Nephron (organoid): ENCODE measurements around the gene TH.

Experiments used
- H3K27ac Mint-ChIP-seq, 3 experiments: 2 replicates each; pipeline ENCODE4 v1.8.0; 2020; ENCODE audit warnings: mixed read lengths in 3 of 3, mild to moderate bottlenecking in 2 of 3, moderate library complexity in 1 of 3
- H3K27me3 Mint-ChIP-seq: 2 replicates; pipeline ENCODE4 v1.8.0; 2021; ENCODE audit warnings: low read depth, mild to moderate bottlenecking, moderate library complexity, mixed read lengths
- H3K36me3 Mint-ChIP-seq: 2 replicates; pipeline ENCODE4 v1.8.0; 2020; ENCODE audit warnings: low read depth, mixed read lengths
- H3K4me1 Mint-ChIP-seq: 2 replicates; pipeline ENCODE4 v1.8.0; 2020; ENCODE audit warnings: mixed read lengths
- H3K4me3 Mint-ChIP-seq, 3 experiments: 2 replicates each; pipeline ENCODE4 v1.8.0; 2020; ENCODE audit warnings: mild to moderate bottlenecking in 3 of 3, mixed read lengths in 3 of 3, moderate library complexity in 2 of 3
- H3K9me3 Mint-ChIP-seq: 2 replicates; pipeline ENCODE4 v1.8.0; 2020; ENCODE audit warnings: mixed read lengths
- TF ChIP-seq, protein P1 (sequence below), 3 experiments: fragments of 200-600 bp; sonication (generic); IDR thresholded peaks; one replicate each; pipeline ENCODE4 v1.5.0; 2021; ENCODE audit warnings: antibody characterized with exemption in 3 of 3; ENCODE audit not compliant: unreplicated experiment in 3 of 3

TH gene

DNA sequence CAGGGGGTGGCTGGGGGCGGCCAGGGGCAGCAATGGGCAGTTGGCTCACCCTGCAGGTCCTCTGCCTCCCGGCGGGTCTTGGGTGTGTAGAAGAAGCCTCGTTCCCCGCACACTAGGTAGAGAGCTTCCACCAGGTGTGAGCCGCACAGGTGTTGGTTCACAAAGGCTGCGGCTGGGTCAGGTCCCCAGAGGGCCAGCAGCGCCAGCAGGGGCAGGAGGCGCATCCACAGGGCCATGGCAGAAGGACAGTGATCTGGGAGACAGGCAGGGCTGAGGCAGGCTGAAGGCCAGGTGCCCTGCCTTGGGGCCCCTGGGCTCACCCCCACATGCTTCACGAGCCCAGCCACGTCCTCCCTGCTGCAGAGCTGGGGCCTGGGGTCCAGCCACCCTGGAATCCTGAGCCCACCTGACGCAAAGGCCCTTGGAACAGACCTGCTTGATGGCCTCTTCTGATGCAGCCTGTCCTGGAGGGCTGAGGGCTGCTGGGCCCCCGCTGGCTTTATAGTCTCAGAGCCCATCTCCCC is 10.8 kb downstream of the TH start, which contains the start of gene INS:
Gene INS (minus strand): TSS at position 474 of the 524 bp plus-strand sequence. CDS start 238 bp downstream, at position 236.
- H3K36me3 Mint-ChIP-seq, result no peaks in the 10 kb centered on the region
- H3K4me3 Mint-ChIP-seq, result no peak within 1 kb of the TSS
- no peaks in the 10 kb centered on the region for H3K4me1 Mint-ChIP-seq
- no peaks in the 10 kb centered on the region for H3K9me3 Mint-ChIP-seq
- H3K27ac Mint-ChIP-seq, result no peak within 1 kb of the TSS
- TF ChIP-seq, protein P1, sequence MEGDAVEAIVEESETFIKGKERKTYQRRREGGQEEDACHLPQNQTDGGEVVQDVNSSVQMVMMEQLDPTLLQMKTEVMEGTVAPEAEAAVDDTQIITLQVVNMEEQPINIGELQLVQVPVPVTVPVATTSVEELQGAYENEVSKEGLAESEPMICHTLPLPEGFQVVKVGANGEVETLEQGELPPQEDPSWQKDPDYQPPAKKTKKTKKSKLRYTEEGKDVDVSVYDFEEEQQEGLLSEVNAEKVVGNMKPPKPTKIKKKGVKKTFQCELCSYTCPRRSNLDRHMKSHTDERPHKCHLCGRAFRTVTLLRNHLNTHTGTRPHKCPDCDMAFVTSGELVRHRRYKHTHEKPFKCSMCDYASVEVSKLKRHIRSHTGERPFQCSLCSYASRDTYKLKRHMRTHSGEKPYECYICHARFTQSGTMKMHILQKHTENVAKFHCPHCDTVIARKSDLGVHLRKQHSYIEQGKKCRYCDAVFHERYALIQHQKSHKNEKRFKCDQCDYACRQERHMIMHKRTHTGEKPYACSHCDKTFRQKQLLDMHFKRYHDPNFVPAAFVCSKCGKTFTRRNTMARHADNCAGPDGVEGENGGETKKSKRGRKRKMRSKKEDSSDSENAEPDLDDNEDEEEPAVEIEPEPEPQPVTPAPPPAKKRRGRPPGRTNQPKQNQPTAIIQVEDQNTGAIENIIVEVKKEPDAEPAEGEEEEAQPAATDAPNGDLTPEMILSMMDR (IDR thresholded peaks at IDR 0.05; ENCODE audit: unreplicated experiment in 3 of 3), result no peak
- no peaks in the 10 kb centered on the region for H3K27me3 Mint-ChIP-seq

DNA sequence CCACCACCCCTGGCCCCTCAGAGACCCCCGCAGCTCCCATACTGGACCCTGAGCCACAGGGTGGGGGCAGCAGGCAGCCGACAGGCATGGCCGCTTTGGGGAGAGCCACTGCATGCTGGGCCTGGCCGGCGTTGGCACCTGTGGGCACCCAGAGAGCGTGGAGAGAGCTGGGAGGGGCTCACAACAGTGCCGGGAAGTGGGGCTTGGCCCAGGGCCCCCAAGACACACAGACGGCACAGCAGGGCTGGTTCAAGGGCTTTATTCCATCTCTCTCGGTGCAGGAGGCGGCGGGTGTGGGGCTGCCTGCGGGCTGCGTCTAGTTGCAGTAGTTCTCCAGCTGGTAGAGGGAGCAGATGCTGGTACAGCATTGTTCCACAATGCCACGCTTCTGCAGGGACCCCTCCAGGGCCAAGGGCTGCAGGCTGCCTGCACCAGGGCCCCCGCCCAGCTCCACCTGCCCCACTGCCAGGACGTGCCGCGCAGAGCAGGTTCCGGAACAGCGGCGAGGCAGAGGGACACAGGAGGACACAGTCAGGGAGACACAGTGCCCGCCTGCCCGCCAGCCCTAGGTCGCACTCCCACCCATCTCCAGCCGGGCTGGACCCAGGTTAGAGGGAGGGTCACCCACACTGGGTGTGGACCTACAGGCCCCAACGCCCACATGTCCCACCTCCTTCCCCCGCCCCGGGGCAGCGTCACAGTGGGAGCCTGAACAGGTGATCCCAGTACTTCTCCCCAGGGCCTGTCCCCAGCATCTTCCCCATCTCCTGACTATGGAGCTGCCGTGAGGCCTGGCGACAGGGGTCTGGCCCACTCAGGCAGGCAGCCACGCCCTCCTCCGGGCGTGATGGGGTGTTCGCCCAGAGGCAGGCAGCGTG is 11.8 kb downstream of the TH start:
- Mint-ChIP-seq H3K27me3 (no peaks in the 10 kb centered on the region), H3K36me3 (no peaks in the 10 kb centered on the region), H3K4me1 (no peaks in the 10 kb centered on the region), H3K4me3 (no peak overlapping the region), H3K27ac (no peak overlapping the region), H3K9me3 (no peaks in the 10 kb centered on the region)
- TF ChIP-seq, protein P1 (IDR thresholded peaks at IDR 0.05; ENCODE audit: unreplicated experiment in 3 of 3), result no peak

DNA sequence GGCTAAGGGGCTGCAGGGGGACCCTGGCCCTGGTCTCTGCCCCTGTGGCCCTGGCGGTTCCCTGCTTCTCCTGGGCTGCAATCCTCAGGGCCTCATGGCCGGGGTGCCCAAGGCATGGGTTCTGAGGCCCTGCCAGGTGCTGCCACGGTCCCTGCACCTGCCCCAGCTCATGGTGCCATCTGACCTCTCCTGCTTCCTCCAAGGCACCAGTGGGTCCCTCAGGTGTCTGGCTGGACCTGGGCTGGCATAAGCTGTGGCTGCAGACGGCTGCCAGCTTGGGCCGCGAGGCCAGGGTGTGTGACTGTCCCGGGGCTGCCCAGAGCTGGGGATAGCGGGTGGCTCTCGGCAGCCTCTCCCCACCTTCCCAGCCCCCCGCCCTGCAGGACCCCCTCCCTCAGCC is 12.6 kb downstream of the TH start:
- no peak overlapping the region for H3K4me3 Mint-ChIP-seq
- H3K4me1 Mint-ChIP-seq, result no peaks in the 10 kb centered on the region
- TF ChIP-seq, protein P1 (IDR thresholded peaks at IDR 0.05; ENCODE audit: unreplicated experiment in 3 of 3), result no peak
- no peaks in the 10 kb centered on the region for H3K27me3 Mint-ChIP-seq
- H3K27ac Mint-ChIP-seq, result no peak overlapping the region
- H3K36me3 Mint-ChIP-seq, result no peaks in the 10 kb centered on the region
- H3K9me3 Mint-ChIP-seq, result no peaks in the 10 kb centered on the region

DNA sequence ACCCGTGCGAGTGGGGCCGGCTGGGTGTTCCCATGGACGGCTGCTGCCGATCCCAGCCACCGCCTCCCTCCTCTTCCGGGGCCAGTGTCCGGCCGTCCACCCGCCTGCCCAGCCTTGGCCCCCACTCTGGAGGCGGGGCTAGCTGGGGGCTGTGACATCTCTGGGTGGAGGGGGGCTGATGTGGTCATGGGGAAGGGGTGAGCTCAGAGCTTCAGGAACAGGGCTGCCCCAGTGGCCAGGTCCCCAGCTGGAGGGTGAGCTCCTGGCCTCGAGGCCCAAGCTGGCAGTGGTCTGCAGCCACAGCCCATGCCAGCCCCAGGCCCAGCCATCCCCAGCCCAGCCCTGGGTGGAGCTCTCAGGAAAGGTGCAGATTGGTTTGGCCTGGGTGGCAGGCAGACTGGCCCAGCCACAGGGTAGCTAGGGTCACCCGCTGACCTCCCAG is 13.3 kb downstream of the TH start:
- TF ChIP-seq, protein P1 (IDR thresholded peaks at IDR 0.05; ENCODE audit: unreplicated experiment in 3 of 3), result no peak
- H3K9me3 Mint-ChIP-seq, result no peaks in the 10 kb centered on the region
- H3K27me3 Mint-ChIP-seq, result no peaks in the 10 kb centered on the region
- no peaks in the 10 kb centered on the region for H3K36me3 Mint-ChIP-seq
- H3K4me3 Mint-ChIP-seq, result no peak overlapping the region
- H3K27ac Mint-ChIP-seq, result no peak overlapping the region
- H3K4me1 Mint-ChIP-seq, result no peaks in the 10 kb centered on the region

DNA sequence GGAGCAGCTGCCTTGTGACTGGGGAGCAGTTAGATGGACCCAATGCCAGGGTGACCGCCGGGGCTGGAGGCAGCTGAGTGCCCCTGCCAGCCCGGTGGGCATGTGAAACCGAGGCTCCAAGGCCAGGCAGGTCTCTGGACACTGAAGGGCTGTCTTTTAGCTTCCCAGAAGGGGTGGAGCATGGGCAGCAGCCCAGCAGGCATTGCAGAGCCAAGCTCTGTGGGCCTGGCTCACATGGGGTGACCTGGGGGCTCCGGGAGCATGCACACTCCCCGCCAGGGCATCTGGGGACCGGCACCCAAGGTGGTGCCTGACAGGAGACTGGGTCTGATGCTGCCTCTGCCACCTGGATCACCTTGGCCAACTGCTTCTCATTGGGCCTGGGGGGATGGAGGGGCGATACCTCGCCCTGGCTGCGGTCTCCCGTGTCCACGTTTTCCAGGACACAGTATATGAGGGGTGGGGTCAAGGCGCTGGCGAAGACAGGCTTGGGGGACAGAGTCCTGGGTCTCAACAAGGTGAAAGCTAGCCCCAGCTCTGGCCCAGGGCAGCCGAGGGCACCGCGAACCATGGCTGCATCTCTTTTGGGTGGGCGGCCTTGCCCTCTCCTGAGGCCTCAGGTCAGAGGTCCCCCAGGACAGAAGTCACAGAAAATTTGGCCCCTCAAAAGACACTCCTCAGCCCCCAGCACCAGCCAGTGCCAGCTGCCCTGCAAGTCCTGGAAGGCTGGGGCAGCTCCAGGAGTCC is 14.1 kb downstream of the TH start:
- Mint-ChIP-seq H3K27ac (no peak overlapping the region), H3K9me3 (no peaks in the 10 kb centered on the region), H3K4me1 (no peaks in the 10 kb centered on the region), H3K27me3 (no peaks in the 10 kb centered on the region), H3K4me3 (no peak overlapping the region), H3K36me3 (no peaks in the 10 kb centered on the region)
- TF ChIP-seq, protein P1 (IDR thresholded peaks at IDR 0.05; ENCODE audit: unreplicated experiment in 3 of 3), result no peak
